ENCODE results near the gene ACSM2B.
"Not testable (repeated sequence)": the region's sequence is repeated elsewhere in the genome, so short reads cannot be mapped to it uniquely, and the experiment has no call there.

DNA sequence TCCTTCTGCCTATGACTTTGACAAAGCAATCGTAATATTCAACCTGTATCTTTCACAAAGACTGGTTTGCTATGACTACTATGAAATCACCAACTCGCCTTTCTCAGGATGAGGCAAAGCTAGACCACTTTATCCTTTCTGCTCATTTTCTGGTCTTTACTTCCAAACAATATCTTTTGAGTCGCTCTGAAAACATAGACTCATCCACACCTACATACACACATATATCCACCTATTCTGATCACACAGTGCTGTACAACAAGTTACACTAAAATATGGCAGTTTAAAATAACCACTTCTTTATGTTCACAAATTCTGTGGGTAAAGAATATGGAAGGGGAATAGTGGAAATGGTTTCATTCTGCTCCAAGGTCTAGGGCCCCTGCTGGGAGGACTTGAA lies 85.2 kb downstream of the ACSM2B start:
- TF ChIP-seq, protein P1, sequence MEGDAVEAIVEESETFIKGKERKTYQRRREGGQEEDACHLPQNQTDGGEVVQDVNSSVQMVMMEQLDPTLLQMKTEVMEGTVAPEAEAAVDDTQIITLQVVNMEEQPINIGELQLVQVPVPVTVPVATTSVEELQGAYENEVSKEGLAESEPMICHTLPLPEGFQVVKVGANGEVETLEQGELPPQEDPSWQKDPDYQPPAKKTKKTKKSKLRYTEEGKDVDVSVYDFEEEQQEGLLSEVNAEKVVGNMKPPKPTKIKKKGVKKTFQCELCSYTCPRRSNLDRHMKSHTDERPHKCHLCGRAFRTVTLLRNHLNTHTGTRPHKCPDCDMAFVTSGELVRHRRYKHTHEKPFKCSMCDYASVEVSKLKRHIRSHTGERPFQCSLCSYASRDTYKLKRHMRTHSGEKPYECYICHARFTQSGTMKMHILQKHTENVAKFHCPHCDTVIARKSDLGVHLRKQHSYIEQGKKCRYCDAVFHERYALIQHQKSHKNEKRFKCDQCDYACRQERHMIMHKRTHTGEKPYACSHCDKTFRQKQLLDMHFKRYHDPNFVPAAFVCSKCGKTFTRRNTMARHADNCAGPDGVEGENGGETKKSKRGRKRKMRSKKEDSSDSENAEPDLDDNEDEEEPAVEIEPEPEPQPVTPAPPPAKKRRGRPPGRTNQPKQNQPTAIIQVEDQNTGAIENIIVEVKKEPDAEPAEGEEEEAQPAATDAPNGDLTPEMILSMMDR (IDR thresholded peaks at IDR 0.05; ENCODE audit: low read depth, low read length, poor library complexity, severe bottlenecking), result not testable (repeated sequence)
- TF ChIP-seq EZH2phosphoT487 (IDR thresholded peaks at IDR 0.05; ENCODE audit: borderline replicate concordance, low read length), result not testable (repeated sequence)
